Endothelial cell of umbilical vein (primary cell): Measurements from ENCODE around the gene JHY. TPM values are rescaled to one million over a fixed set of nuclear protein-coding genes. Genes with fewer than 3 reads are reported as not detected.

Experiments used
- BruUV-seq: library from RNA; stranded (reverse); fragments of 400-500 nt; replicated peaks from 2 replicates; lab custom pipeline; 2021; lab: Mats Ljungman, UMichigan
- CTCF ChIA-PET: fragments of 300-600, 350-600 bp; sonication (Branson Sonifier 250); formaldehyde crosslinking; loops from one replicate; lab custom pipeline; 2021; ENCODE audit warnings: antibody characterized with exemption, inconsistent platforms; lab: Charles Lee
- POLR2A ChIA-PET: fragments of 300-600, 350-600 bp; sonication (Branson Sonifier 250); formaldehyde crosslinking; loops from one replicate; lab custom pipeline; 2021; ENCODE audit warnings: antibody characterized with exemption, inconsistent platforms; lab: Charles Lee
- DNase-seq: peaks from one replicate; pipeline ENCODE4 v3.0.0-alpha.2; 2011; ENCODE audit warnings: low read depth, low spot score
- FAIRE-seq: peaks from 2 replicates; lab custom pipeline; 2011; peaks lifted over from hg19 to GRCh38; lab: Jason Lieb, UNC
- H2AFZ ChIP-seq: 2 replicates; pipeline ENCODE4 v1.6.0; 2012; ENCODE audit warnings: low read depth, low read length, control low read depth, inconsistent platforms
- H3K27ac ChIP-seq: 2 replicates; pipeline ENCODE4 v1.5.1; 2011; ENCODE audit warnings: low read depth, mild to moderate bottlenecking, control low read depth, low read length, moderate library complexity; ENCODE audit not compliant: insufficient read depth
- H3K27me3 ChIP-seq, 2 experiments: 2 replicates each; pipeline versions ENCODE4 v1.6.0 to v1.6.1; 2011; ENCODE audit warnings: low read length in 2 of 2, mixed read lengths in 1 of 2; ENCODE audit not compliant: control insufficient read depth in 2 of 2, insufficient read depth in 2 of 2
- H3K36me3 ChIP-seq, 2 experiments: 2 replicates in 1 of 2; 3 replicates in 1 of 2; pipeline ENCODE4 v1.5.1; 2011; ENCODE audit warnings: low read length in 2 of 2, mild to moderate bottlenecking in 1 of 2, moderate library complexity in 1 of 2; ENCODE audit not compliant: control insufficient read depth in 2 of 2, insufficient read depth in 2 of 2; ENCODE audit errors: extremely low read depth in 1 of 2
- H3K4me1 ChIP-seq: 3 replicates; pipeline ENCODE4 v1.5.1; 2011; ENCODE audit warnings: mild to moderate bottlenecking, low read length; ENCODE audit not compliant: control insufficient read depth, insufficient read depth; ENCODE audit errors: extremely low read depth
- H3K4me2 ChIP-seq: 2 replicates; pipeline ENCODE4 v1.6.1; 2011; ENCODE audit warnings: low read length, control low read depth, mixed read lengths; ENCODE audit not compliant: insufficient read depth
- H3K4me3 ChIP-seq, 3 experiments: fragments of 200-600 bp in 1 of 3; sonication (generic), shearing (Covaris generic) in 1 of 3; replicated peaks in 1 of 3; 2 replicates each; pipeline ENCODE4 v1.5.1; 2011 to 2016; ENCODE audit warnings: control low read depth in 3 of 3, low read length in 3 of 3, mild to moderate bottlenecking in 2 of 3, inconsistent platforms in 1 of 3, low read depth in 1 of 3, moderate library complexity in 1 of 3; ENCODE audit not compliant: insufficient read depth in 1 of 3
- H3K79me2 ChIP-seq: 2 replicates; pipeline ENCODE4 v1.6.0; 2012; ENCODE audit warnings: low read length, inconsistent platforms; ENCODE audit not compliant: control insufficient read depth, insufficient read depth
- H3K9ac ChIP-seq: replicated peaks from 2 replicates; pipeline ENCODE3; 2011; ENCODE audit warnings: low read length, control low read depth; ENCODE audit not compliant: insufficient read depth; ENCODE audit errors: extremely low read depth
- H3K9me1 ChIP-seq: replicated peaks from 3 replicates; pipeline ENCODE4 v1.6.0; 2011; ENCODE audit warnings: mild to moderate bottlenecking, low read length; ENCODE audit not compliant: control insufficient read depth, insufficient read depth; ENCODE audit errors: extremely low read depth
- H3K9me3 ChIP-seq: replicated peaks from 2 replicates; pipeline ENCODE4 v1.5.1; 2012; ENCODE audit warnings: low read length, inconsistent platforms; ENCODE audit not compliant: control insufficient read depth, insufficient read depth
- H4K20me1 ChIP-seq: replicated peaks from 2 replicates; pipeline ENCODE3; 2011; ENCODE audit warnings: mild to moderate bottlenecking, low read length; ENCODE audit not compliant: control insufficient read depth, insufficient read depth; ENCODE audit errors: extremely low read depth
- EZH2 ChIP-seq: IDR thresholded peaks from 2 replicates; pipeline ENCODE4 v1.6.1; 2012; ENCODE audit warnings: borderline replicate concordance, low read depth, mild to moderate bottlenecking, moderate library complexity, low read length, inconsistent platforms; ENCODE audit not compliant: severe bottlenecking
- FOS ChIP-seq: IDR thresholded peaks from 2 replicates; pipeline ENCODE4 v1.6.1; 2011; ENCODE audit warnings: mild to moderate bottlenecking, low read length, moderate library complexity, borderline replicate concordance; ENCODE audit not compliant: insufficient read depth
- GATA2 ChIP-seq: IDR thresholded peaks from 2 replicates; pipeline ENCODE4 v1.7.0; 2011; ENCODE audit warnings: low read depth, mild to moderate bottlenecking, moderate library complexity, mixed read lengths, low read length; ENCODE audit not compliant: insufficient read length, insufficient read depth
- MYC ChIP-seq: IDR thresholded peaks from one replicate; pipeline ENCODE4 v1.6.1; 2011; ENCODE audit warnings: mild to moderate bottlenecking, low read depth, low read length
- POLR2A ChIP-seq: IDR thresholded peaks from 2 replicates; pipeline ENCODE4 v1.6.1; 2012; ENCODE audit warnings: low read depth, mild to moderate bottlenecking, control low read depth, low read length
- POLR2AphosphoS5 ChIP-seq: IDR thresholded peaks from 2 replicates; pipeline ENCODE4 v1.6.1; 2012; ENCODE audit warnings: low read depth, mild to moderate bottlenecking, control low read depth, low read length, moderate library complexity; ENCODE audit not compliant: insufficient read depth
- dilution Hi-C: fragments of 300-500 bp; cut with MboI; formaldehyde crosslinking; loops from one replicate; pipeline ENCODE4 v1.15.0; 2019; ENCODE audit warnings: low sequenced_read_pairs; ENCODE audit not compliant: extremely low pct_ligation_motif_present
- intact Hi-C: fragments of 100-400 bp; cut with micrococcal nuclease; formaldehyde crosslinking; loops from one replicate; pipeline ENCODE4 v1.10.0; 2022
- polyA plus RNA-seq, 4 experiments: library from polyadenylated mRNA; depleted of rRNA in 3 of 4; stranded (reverse) in 3 of 4; unstranded in 1 of 4; fragments of >200 nt; gene quantifications; 2 replicates each; pipeline versions ENCODE4 v1.2.1 to v1.2.3, GENCODE V29; 2011 to 2012; ENCODE audit warnings: missing spikeins in 1 of 4
- total RNA-seq: library from RNA; stranded (reverse); gene quantifications from 2 replicates; pipeline ENCODE4 v1.2.3, GENCODE V29; 2021
- TF ChIP-seq, protein P1 (sequence below): IDR thresholded peaks from 2 replicates; pipeline ENCODE4 v1.6.1; 2011; ENCODE audit not compliant: insufficient read depth, insufficient read length
- TF ChIP-seq, protein P2 (sequence below), 2 donors: IDR thresholded peaks; 1 replicate in 1 of 2; 2 replicates in 1 of 2; pipeline ENCODE4 v1.5.1; 2011; ENCODE audit warnings: low read length in 2 of 2, mild to moderate bottlenecking in 2 of 2, moderate library complexity in 2 of 2, control low read depth in 1 of 2, inconsistent platforms in 1 of 2, low read depth in 1 of 2; ENCODE audit not compliant: insufficient read depth in 1 of 2; ENCODE audit errors: extremely low read depth in 1 of 2

The JHY gene
- total and polyA plus RNA-seq, 2 donors (not counting 3 experiments of a cell fraction or from before 2014, with no cell fraction given) = 1.8 to 3.9 TPM

DNA sequence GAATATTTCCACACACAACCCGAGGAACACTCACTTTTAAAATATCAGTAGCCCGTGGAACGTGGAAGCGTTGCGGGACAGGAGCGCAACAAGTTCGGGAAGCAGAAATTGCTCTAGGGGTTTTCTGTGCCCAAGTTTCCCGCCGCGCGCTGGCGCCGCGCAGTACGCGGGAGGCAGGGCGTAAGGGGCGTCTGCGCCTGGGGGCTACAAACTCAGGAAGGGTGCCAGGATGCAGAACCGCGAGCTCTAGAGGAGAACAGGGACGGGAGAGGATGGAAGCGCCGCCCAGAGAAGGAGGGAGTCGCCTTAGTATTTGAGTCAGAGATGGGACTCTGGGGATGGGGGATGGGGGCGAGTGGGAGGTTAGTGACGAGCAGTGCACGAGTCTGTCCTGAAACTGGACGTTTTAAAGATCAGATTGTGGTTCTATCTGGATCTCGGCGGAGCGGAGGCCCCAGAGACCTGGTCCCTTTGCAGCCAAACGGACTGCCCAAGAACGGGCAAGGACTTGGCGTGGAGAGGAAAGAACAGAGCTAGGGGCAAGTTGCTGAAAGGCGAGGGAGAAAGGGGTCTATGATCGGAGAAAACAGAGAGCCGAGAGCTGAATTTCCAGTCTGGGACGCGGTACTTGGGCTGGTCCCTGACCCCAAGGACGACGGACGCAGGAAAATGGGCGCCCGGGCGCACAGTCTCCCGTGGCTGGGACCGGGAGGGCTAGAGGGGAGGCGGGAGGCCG is 94.3 kb downstream of the JHY start:
- H3K9me1 ChIP-seq = no peaks in the 10 kb centered on the region
- H3K4me2 ChIP-seq = no peak overlapping the region
- TF ChIP-seq, protein P1, sequence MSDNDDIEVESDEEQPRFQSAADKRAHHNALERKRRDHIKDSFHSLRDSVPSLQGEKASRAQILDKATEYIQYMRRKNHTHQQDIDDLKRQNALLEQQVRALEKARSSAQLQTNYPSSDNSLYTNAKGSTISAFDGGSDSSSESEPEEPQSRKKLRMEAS = no peak
- TF ChIP-seq POLR2A = no peak
- no peak for TF ChIP-seq FOS
- TF ChIP-seq POLR2AphosphoS5 = no peak
- TF ChIP-seq MYC = no peak
- TF ChIP-seq EZH2 = peak; percentile 68
- no peak for TF ChIP-seq GATA2
- TF ChIP-seq, protein P2, sequence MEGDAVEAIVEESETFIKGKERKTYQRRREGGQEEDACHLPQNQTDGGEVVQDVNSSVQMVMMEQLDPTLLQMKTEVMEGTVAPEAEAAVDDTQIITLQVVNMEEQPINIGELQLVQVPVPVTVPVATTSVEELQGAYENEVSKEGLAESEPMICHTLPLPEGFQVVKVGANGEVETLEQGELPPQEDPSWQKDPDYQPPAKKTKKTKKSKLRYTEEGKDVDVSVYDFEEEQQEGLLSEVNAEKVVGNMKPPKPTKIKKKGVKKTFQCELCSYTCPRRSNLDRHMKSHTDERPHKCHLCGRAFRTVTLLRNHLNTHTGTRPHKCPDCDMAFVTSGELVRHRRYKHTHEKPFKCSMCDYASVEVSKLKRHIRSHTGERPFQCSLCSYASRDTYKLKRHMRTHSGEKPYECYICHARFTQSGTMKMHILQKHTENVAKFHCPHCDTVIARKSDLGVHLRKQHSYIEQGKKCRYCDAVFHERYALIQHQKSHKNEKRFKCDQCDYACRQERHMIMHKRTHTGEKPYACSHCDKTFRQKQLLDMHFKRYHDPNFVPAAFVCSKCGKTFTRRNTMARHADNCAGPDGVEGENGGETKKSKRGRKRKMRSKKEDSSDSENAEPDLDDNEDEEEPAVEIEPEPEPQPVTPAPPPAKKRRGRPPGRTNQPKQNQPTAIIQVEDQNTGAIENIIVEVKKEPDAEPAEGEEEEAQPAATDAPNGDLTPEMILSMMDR (IDR thresholded peaks at IDR 0.05; ENCODE audit: extremely low read depth in 1 of 2, insufficient read depth in 1 of 2, low read depth in 1 of 2, low read length in 2 of 2) = no peak
- no peak overlapping the region for H3K9ac ChIP-seq
- peaks cover 3% of the 10 kb centered on the region for H4K20me1 ChIP-seq
- CTCF ChIA-PET = no interaction called here
- FAIRE-seq (no peak), DNase-seq (no peak)
- H3K4me1 ChIP-seq = no peaks in the 10 kb centered on the region
- no peaks in the 10 kb centered on the region for H3K36me3 ChIP-seq
- H2AFZ ChIP-seq = no peak overlapping the region
- dilution Hi-C loops = no loop called here
- no peak overlapping the region for H3K27ac ChIP-seq
- H3K27me3 ChIP-seq = peaks cover 69 to 90% of the 10 kb centered on the region in 2 experiments
- no peak overlapping the region for H3K4me3 ChIP-seq
- POLR2A ChIA-PET = no interaction called here
- intact Hi-C loops = no loop called here
- H3K79me2 ChIP-seq = no peaks in the 10 kb centered on the region
- no TSS peak for BruUV-seq
- H3K9me3 ChIP-seq = no peaks in the 10 kb centered on the region
